ENCODE measurements around the gene MTERF2.
"Not testable (repeated sequence)": the region's sequence is repeated elsewhere in the genome, so short reads cannot be mapped to it uniquely, and the experiment has no call there.

MTERF2 gene

DNA sequence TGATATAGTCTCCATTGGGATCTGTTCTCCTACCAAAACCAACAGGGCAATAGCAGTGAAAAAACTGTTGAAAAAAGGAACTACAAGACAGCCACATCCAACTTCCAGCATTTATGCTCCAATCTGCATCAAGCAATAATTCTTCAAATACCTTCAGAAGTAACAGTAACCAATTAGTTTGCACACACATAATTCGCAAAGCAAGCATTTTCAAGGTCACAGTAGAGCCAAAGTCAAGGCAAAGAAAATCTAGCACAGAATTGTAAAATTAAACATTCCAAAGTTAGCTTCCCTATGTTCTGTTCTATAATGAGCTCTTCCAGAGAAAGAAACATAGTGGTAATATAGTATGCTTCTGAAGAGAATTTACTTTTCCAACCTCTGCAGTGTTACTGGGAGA lies 11.0 kb upstream of the MTERF2 start:
- intact Hi-C loops (cut with DNase I) = no loop called here
- DNase-seq = no peak

DNA sequence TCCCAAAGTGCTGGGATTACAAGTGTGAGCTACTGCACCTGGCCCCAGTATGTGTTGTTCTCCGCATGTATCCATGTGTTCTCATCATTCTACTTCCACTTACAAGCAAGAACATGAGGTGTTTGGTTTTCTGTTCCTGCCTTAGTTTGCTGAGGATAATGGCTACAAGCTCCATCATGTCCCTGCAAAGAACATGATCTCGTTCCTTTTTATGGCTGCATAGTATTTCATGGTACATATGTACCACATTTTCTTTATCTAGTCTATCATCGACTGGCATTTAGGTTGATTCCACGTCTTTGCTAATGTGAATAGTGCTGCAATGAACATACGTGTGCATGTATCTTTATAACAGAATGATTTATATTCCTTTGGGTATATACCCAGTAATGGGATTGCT lies 9.2 kb upstream of the MTERF2 start:
- intact Hi-C loops (cut with DNase I); DNase-seq: not testable (repeated sequence)

DNA sequence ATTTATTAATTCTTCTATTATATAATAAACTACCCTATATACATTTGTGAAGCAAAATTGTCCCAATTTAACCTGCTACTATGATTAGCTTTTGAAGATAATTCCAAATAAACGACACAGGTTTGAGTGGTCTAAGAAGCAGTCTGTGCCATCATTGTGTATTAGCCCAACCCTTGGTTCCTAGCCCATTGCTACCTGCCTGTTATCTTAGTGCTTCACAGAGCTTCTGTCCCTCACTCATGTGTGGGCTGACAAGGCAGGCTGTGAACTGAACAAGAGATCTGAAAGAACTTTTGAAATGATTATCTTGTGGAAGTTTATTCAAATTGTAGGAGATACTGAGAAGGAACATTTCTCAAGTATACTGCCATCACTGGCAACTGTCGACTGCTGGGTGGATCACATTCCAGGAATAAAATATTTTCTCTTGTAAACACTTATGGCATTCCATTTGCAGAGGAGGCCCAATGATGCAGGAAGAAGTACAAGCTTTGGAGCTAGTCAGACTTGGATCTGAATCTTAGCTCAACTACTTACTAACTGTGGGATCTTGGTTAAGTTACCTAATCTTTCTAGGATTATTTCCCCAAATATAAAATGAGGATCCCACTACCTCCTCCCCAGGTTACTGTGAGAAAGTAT lies 7.8 kb upstream of the MTERF2 start:
- DNase-seq = no peak
- intact Hi-C loops (cut with DNase I) = no loop called here

DNA sequence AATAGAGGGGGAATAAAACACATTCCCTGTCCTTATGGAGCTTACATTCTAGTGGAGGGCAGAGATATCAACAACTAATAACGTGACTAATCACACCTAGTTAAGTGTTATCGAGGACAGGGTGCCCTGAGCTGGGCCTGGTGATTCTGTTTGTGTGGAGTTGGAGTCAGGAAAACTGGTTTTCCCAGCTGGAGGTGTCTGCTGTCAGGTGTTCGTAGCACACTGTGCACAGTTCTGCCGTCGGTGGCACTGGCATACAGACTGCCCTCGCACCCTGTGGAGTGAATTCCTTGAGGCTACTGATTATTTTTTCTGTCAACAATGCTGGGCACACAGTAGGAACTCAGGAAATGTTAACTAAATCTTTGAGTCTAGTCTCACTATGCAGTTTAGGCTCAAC lies 900 bp upstream of the MTERF2 start:
- no peak for DNase-seq
- intact Hi-C loops (cut with DNase I) = loop anchor here (2.0 to 10.0 kb wide), 3 partner anchors 33 to 213 kb away; partner anchors contain the start of genes CRY1, RIC8B and TMEM263

DNA sequence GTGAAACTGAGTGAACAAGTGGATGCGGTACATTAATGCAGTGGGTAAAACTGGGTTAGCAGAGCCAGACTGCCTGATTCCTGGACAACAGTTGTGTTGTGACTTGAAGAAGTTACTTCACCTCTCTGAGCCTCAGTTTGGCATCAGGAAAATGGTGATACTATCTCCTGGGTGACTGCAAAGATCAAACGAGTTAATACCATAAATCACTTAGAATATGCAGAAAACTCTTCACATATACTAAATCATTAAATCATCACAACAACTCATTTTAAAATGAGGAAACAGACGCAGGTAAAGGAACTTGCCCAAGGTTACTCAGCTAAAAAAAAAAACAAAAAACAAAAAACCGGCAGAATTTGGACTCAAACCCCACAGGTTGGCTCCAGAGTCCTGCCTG lies 811 bp downstream of the MTERF2 start:
- DNase-seq = no peak
- intact Hi-C loops (cut with DNase I) = loop anchor here (2.0 to 10.0 kb wide), 3 partner anchors 31 to 211 kb away; partner anchors contain the start of genes CRY1, RIC8B and TMEM263

DNA sequence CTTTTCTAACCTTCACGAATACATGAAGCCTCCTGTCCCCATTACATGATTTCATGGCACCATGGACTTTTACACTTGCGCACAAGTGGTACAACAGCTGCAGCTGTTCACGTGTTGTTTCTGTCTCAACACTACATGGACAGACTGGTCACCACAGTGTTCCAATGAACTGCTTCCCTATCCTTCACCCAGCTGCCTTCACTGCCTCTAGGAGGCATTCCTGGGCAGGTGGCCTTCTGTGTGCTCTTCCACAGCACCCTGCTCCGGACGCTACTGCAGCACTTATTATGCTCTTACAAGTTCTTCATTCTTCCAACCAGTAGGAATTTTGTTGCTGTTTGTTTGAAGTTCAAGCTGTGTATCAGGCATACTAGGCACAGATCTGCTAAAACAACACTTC lies 1.5 kb downstream of the MTERF2 start:
- intact Hi-C loops (cut with DNase I) = loop anchor here (5.0 to 10.0 kb wide), 2 partner anchors 107 to 211 kb away; partner anchors contain the start of genes CRY1 and RIC8B
- no peak for DNase-seq

DNA sequence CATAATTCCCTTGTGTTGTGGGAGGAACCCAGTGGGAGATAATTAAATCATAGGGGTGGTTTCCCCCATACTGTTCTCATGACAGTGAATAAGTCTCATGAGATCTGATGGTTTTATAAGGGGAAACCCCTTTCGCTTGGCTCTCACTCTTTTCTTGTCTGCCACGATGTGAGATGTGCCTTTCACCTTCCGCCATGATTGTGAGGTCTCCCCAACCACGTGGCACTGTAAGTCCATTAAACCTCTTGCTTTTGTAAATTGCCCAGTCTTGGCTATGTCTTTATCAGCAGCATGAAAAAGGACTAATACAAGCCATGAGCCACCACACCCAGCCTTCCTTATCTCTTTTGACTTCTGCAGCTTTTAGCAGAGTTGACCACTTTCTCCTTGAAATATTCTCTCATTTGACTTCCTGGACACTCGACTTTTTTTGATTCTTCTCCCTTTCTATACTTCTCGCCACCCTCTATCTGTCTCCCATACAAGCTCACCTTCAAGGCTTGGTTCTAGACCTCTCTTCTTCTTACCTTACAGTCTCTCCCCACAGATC lies 2.3 kb downstream of the MTERF2 start:
- intact Hi-C loops (cut with DNase I) = loop anchor here (5.0 to 10.0 kb wide), 2 partner anchors 108 to 210 kb away; partner anchors contain the start of genes CRY1 and RIC8B
- DNase-seq = no peak

DNA sequence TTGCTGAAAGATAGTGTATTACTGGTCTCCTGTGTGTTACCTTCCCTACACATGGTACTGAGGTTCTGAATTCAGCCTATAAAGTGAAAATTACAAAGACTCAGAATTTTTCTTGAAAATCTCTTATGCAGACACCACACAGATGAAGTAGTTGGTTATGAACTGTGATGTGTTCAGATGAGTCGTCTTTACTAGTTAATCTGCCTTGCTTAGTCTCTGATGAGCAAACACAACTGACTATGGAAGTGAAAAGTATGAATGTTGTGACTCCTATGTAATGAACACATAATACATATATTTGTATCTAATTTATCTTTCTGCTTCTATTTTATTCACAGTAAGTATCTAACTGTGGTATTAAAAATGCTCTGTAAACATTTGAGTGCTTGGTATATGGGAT lies 4.7 kb downstream of the MTERF2 start:
- DNase-seq = no peak
- intact Hi-C loops (cut with DNase I) = loop anchor here (10.0 kb wide), 1 partner anchor 207 kb away; the partner anchor contains the start of gene RIC8B

DNA sequence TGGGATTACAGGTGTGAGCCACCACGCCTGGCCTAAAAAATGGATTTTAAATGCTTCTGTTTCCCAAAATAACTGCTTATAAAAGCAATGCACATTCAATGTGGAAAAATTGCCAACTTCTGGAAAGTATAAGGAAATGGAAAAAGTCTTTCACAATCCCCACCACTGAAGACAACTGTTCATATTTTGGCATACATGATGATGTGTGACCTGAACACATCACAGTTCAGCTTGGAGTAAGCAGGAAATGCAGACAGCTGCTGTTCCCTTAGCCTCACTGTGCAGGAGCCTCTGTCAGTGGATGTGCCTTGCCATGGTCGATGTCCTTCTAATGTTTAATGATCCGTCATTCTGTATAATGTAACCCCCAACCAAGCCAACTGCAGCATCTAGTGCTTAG lies 5.2 kb downstream of the MTERF2 start:
- no peak for DNase-seq
- intact Hi-C loops (cut with DNase I) = loop anchor here (10.0 kb wide), 1 partner anchor 207 kb away; the partner anchor contains the start of gene RIC8B

DNA sequence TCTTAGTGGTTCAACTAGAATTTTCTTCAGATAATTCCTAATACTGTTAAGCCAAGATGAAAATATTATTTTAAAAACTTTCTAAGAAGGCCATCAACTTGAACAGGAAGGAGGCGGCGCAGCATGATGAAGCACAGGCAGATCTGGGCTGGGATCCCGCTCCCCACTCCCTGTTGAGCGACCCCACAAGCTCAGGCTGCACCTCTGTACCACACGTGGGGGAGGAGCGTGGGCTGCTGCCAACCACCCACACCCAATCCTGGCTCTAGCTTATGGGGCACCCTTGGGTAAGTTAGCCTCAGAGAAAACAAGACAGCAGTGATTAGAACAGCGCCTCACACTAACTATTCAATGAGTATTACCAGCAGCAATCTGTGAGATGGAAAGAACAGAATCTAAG lies 6.0 kb downstream of the MTERF2 start:
- intact Hi-C loops (cut with DNase I) = loop anchor here (10.0 kb wide), 1 partner anchor 206 kb away; the partner anchor contains the start of gene RIC8B
- peak in 2 of 42 donors; percentile 23 to 30 for DNase-seq

DNA sequence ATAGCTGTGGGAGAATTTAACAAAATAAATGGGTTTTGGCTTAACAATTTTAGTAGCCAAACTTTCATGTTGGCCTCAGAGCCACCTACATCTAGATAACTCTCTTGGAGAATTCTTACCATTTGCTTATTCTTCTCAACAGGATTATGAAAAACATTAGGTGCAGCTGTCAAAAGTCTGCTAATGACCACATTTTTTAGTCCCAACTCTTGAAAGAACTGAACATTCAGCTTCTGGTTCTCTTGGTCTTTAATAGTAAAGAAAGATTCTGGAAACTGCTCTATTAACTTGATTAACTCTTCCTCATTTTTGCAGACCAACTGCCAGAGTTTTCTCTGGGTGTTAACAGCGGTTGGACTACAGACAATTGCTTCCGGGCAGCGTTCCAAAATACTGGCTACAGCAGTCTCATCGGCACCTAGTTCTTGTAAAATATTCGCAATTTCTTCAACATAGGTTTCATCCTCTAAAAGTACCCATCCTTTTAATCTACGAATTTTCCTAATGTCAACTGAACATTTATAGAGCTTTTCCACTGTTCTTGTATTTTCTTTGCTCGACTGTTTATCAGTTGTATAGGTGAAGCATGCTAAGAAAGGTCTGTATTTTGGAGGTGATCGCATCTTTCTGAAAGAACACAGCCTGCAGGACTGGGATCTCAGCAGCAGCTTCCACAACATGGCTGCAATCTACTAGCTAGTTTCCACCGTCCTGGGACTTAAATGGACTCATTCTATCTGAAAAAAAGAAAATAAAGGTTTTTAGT lies 8.7 kb downstream of the MTERF2 start:
- DNase-seq = peak in 30 of 42 donors; percentile 13 to 81 (median 44)
- intact Hi-C loops (cut with DNase I) = no loop called here

DNA sequence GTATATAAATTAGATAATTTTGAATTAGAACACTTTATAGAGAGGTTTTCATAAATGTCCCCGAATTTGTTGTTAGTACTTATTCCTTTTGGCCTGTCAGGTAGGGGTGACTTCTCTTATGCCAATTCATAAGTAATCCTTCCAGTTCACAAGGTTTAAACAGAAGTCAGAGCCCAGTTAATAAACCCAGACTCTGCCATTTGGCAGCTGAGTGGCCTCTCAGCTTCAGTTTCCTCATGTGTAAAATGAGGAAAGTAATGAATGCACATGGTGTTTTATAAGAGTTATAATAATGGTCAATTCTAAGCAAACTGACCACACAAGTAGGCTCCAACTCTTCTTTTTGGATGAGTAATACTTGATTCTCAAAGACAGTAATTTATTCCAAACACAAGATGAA lies 10.3 kb downstream of the MTERF2 start:
- intact Hi-C loops (cut with DNase I) = no loop called here

DNA sequence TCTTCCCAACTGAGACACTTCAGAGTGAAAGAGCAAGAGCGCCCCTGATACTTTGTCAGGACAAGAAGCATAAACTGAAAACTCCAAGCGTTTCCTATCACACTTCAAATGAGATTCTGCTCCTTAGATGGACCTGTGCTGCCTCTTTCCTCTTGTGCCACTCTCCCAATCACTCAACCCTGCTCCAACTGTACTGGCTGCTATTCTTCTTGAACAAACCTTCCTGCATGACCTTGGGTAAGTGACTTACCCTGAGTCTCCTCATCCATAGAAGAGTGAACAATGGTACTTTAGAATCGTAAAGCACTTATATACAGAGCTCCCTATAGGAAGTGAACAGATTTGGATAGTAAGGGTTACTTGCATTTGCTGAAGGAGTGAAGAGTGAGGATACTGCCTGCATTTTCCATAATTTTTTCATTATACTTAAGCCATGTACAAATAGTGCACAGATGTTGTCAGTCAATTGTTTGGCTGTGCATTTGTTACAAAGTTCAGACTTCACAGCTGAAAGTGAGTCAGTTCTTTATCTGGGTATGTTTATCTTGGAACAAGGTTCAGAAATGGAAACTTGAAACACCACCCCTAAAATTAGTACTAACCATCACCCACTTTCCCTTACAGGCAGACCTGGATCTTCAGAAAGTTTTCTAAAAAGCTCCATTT lies 10.8 kb downstream of the MTERF2 start:
- intact Hi-C loops (cut with DNase I) = no loop called here

More for the DNA sequence above, 10.3 kb downstream of the MTERF2 start:
- DNase-seq = no peak

DNA sequence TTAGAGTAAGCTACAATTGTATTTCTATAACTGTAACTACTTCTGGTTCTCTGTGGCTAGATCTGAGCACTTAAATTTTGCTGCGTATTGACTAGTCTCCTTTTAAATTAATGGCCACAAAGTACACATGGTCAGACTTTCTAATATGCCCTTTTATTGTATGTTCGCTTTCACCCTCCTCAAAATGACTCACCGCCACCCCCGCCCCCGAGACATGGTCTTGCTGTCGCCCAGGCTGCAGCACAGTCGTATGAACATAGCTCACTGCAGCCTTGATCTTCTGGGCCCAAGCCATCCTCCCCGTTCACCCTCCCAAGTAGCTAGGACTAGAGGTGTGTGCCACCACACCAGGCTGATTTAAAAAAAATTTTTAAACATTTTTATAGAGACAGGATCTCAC lies 11.8 kb downstream of the MTERF2 start:
- no peak for DNase-seq
- intact Hi-C loops (cut with DNase I) = no loop called here

More for the DNA sequence above, 10.8 kb downstream of the MTERF2 start:
- no peak for DNase-seq

DNA sequence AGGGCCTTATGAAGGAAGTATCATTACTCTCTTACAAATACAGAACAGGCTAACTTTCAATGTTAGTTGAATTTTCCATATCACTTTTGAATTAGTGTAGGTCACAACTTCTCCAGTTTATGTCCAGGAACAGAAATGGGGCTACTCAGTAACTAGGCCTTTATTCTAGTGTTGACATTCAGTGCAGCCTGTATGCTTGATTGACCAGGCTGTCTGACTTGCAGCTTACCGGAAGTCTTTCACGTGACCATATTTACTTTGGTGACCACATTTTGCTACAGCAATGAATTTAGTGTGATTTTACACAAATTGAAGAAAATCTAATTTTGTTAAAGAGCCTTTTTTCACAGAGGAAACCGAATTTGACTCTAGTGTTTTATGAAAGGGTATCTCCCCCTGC lies 12.4 kb downstream of the MTERF2 start:
- no peak for DNase-seq

DNA sequence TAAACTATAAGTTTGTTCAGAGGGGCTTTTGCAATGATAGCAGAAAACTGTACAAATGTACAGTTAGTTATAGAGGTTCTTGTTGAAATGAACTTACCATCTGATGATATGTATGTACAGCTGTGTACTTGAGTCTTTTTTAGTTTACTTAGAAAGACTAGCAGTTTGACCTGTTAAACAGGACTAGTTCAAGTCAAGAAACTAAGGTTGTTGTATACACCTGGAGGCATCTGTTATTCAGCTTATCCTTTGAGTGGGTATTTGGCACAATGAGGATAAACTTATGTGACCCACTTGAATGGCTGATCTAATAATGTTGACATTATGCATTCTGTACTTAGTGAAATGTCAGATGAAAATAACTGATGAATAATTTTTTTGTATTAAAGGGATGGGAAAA lies 13.4 kb downstream of the MTERF2 start:
- no peak for DNase-seq
- intact Hi-C loops (cut with DNase I) = no loop called here

More for the DNA sequence above, 12.4 kb downstream of the MTERF2 start:
- intact Hi-C loops (cut with DNase I) = no loop called here

DNA sequence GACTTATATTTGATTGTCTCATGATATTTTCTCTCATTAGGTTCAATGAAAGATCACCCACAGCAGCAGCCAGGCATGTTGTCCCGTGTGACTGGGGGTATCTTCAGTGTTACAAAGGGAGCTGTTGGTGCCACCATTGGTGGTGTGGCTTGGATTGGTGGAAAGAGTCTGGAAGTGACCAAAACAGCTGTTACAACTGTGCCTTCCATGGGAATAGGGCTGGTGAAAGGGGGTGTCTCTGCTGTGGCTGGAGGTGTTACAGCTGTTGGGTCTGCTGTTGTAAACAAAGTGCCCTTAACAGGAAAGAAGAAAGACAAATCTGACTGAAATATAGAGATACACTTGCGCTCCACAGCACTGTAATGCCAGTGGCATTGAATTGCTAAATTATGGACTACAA lies 15.9 kb downstream of the MTERF2 start:
- intact Hi-C loops (cut with DNase I) = no loop called here
- DNase-seq = no peak

DNA sequence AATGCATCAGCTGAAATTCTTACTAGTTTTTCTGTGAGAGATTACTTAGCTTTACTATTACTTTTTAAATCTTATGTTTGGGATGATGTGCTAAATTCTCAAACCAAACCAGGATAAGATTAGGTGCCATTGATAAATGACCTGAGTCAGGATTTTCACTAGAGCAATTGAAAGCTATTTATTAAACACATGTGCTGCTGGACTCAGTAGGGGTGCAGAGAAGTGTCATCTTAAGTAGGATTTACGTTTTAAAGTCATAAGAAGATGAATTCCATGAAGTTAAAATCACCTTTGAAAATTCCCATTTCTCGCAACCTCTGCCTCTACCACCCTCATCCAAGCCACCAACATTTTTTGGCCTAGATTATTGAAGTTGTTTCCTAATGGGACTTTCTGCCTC lies 22.4 kb downstream of the MTERF2 start:
- intact Hi-C loops (cut with DNase I) = no loop called here
- no peak for DNase-seq

DNA sequence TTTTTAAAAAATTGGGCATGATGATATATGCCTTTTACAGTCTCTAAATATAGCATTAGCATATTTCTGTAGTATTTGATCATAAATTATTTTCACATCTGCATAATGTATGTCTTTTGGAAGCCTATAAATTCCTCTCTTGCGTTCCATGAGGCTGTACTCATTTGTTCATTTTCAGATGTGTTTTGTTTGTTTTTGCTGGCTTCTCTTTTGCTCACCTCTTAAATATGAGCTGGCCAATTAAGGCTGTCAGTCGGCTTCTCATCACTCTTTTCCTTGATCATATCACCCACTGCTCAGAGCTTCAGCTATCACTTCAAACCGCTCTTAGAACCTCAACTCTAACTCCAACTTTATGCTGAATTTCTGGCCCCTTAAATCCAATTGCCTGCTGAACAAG lies 24.7 kb downstream of the MTERF2 start:
- intact Hi-C loops (cut with DNase I) = no loop called here
- DNase-seq = no peak
